ENCODE measurements around the gene SPAG9. TPM values are rescaled to one million over a fixed set of nuclear protein-coding genes. Genes with fewer than 3 reads are reported as not detected.

SPAG9 gene
- total RNA-seq, 1 donor from 2014 or later: 116 TPM

GRCh38 chr17:51165680-51166197 lies 45.1 kb upstream of the SPAG9 start:
- H3K27me3 ChIP-seq: no peaks in the 10 kb centered on the region
- no peak for TF ChIP-seq CTCF (IDR thresholded peaks at IDR 0.05)
- DNase-seq: no peak
- H3K4me1 ChIP-seq: peaks cover 7% of the 10 kb centered on the region
- H3K27ac ChIP-seq: peak overlapping the region; percentile 95
- H3K4me3 ChIP-seq: peak overlapping the region; percentile 91
- intact Hi-C loops (cut with DNase I): no loop called here
- peak; percentile 0 for ATAC-seq
- H3K9me3 ChIP-seq: no peaks in the 10 kb centered on the region
- H3K36me3 ChIP-seq: peaks cover 37% of the 10 kb centered on the region

GRCh38 chr17:51164911-51165679 lies 44.4 kb upstream of the SPAG9 start:
- no peak for DNase-seq
- intact Hi-C loops (cut with DNase I): no loop called here
- H3K27ac ChIP-seq: peak overlapping the region; percentile 95
- H3K4me3 ChIP-seq: peak overlapping the region; percentile 91
- no peaks in the 10 kb centered on the region for H3K27me3 ChIP-seq
- no peak for ATAC-seq
- peaks cover 37% of the 10 kb centered on the region for H3K36me3 ChIP-seq
- peaks cover 7% of the 10 kb centered on the region for H3K4me1 ChIP-seq
- H3K9me3 ChIP-seq: no peaks in the 10 kb centered on the region
- TF ChIP-seq CTCF (IDR thresholded peaks at IDR 0.05): no peak

GRCh38 chr17:51161541-51161940 lies 40.9 kb upstream of the SPAG9 start:
- no peaks in the 10 kb centered on the region for H3K9me3 ChIP-seq
- no peak overlapping the region for H3K27ac ChIP-seq
- H3K4me3 ChIP-seq: no peak overlapping the region
- H3K27me3 ChIP-seq: no peaks in the 10 kb centered on the region
- DNase-seq (peak; percentile 30), ATAC-seq (no peak)
- intact Hi-C loops (cut with DNase I): no loop called here
- peaks cover 31% of the 10 kb centered on the region for H3K36me3 ChIP-seq
- TF ChIP-seq CTCF (IDR thresholded peaks at IDR 0.05): no peak
- no peaks in the 10 kb centered on the region for H3K4me1 ChIP-seq

DNA sequence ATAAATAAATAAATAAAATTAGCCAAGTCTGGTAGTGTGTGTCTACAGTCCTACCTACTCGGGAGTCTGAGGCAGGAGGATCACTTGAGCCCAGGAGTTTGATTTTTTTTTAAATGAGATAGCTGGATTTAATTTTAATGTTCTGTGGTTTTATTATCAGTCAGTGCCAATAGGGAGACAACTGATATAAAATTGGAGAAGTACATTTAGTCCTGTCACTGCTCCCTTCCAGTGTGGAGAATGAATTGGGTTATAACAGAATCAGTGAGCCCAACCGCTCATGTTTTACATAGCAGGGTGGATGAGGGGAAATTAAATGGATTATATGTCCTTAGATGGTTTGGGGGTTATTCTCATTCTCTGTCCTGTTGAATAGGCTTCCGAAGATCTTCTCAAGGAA lies 38.9 kb upstream of the SPAG9 start:
- no peak for ATAC-seq
- no peaks in the 10 kb centered on the region for H3K4me1 ChIP-seq
- no peak overlapping the region for H3K4me3 ChIP-seq
- no peak overlapping the region for H3K27ac ChIP-seq
- H3K9me3 ChIP-seq: no peaks in the 10 kb centered on the region
- H3K36me3 ChIP-seq: peaks cover 31% of the 10 kb centered on the region
- no peaks in the 10 kb centered on the region for H3K27me3 ChIP-seq
- intact Hi-C loops (cut with DNase I): no loop called here
- no peak for TF ChIP-seq CTCF (IDR thresholded peaks at IDR 0.05)
- no peak for DNase-seq

GRCh38 chr17:51155416-51155815 lies 34.7 kb upstream of the SPAG9 start:
- intact Hi-C loops (cut with DNase I): no loop called here
- TF ChIP-seq CTCF (IDR thresholded peaks at IDR 0.05): no peak
- no peak for ATAC-seq
- Histone ChIP-seq H3K27me3 (no peaks in the 10 kb centered on the region), H3K9me3 (no peaks in the 10 kb centered on the region), H3K27ac (no peak overlapping the region), H3K36me3 (peaks cover 16% of the 10 kb centered on the region), H3K4me1 (peaks cover 13% of the 10 kb centered on the region), H3K4me3 (no peak overlapping the region)
- DNase-seq: peak; percentile 18

Data from upper lobe of right lung (tissue), 1 donor.